ENCODE results near the gene SLC25A24. TPM values are rescaled to one million over a fixed set of nuclear protein-coding genes. Genes with fewer than 3 reads are reported as not detected.
A peak's percentile ranks its signal among the peaks of the same experiment; 100 is the strongest.

Gene SLC25A24
- total and polyA plus RNA-seq, 10 of the 15 experiments (the other 5 are each of a cell fraction or from before 2014, with no cell fraction given), result 4.0 to 20.6 (median 14.2) TPM

GRCh38 chr1:108125312-108126138, 74.6 kb downstream of the SLC25A24 start (continued):
- TF ChIP-seq, protein P1, sequence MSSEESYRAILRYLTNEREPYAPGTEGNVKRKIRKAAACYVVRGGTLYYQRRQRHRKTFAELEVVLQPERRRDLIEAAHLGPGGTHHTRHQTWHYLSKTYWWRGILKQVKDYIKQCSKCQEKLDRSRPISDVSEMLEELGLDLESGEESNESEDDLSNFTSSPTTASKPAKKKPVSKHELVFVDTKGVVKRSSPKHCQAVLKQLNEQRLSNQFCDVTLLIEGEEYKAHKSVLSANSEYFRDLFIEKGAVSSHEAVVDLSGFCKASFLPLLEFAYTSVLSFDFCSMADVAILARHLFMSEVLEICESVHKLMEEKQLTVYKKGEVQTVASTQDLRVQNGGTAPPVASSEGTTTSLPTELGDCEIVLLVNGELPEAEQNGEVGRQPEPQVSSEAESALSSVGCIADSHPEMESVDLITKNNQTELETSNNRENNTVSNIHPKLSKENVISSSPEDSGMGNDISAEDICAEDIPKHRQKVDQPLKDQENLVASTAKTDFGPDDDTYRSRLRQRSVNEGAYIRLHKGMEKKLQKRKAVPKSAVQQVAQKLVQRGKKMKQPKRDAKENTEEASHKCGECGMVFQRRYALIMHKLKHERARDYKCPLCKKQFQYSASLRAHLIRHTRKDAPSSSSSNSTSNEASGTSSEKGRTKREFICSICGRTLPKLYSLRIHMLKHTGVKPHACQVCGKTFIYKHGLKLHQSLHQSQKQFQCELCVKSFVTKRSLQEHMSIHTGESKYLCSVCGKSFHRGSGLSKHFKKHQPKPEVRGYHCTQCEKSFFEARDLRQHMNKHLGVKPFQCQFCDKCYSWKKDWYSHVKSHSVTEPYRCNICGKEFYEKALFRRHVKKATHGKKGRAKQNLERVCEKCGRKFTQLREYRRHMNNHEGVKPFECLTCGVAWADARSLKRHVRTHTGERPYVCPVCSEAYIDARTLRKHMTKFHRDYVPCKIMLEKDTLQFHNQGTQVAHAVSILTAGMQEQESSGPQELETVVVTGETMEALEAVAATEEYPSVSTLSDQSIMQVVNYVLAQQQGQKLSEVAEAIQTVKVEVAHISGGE (CRISPR knock-in tag; IDR thresholded peaks at IDR 0.05), result no peak
- TF ChIP-seq DPF2 (IDR thresholded peaks at IDR 0.05), result no peak
- TF ChIP-seq POLR2AphosphoS5 (IDR thresholded peaks at IDR 0.05; ENCODE audit: low read length), result no peak
- TF ChIP-seq NFXL1 (IDR thresholded peaks at IDR 0.05; ENCODE audit: borderline replicate concordance), result no peak
- 0 out of 2 replicates have a peak, but pooled peaks have one; percentile 49 for TF ChIP-seq FOXM1 (IDR thresholded peaks at IDR 0.05; ENCODE audit: low read depth, low read length)
- TF ChIP-seq JUNB (IDR thresholded peaks at IDR 0.05), result no peak
- no peak for TF ChIP-seq ESRRA (IDR thresholded peaks at IDR 0.05; ENCODE audit: low read length)
- no peak for TF ChIP-seq KLF5 (IDR thresholded peaks at IDR 0.05; ENCODE audit: partially characterized antibody)
- no peak for TF ChIP-seq EZH2 (IDR thresholded peaks at IDR 0.05; ENCODE audit: borderline replicate concordance, control insufficient read depth, low read depth, low read length)
- no peak for TF ChIP-seq TAF1 (IDR thresholded peaks at IDR 0.05; ENCODE audit: borderline replicate concordance, low read depth, low read length)
- TF ChIP-seq STAT3 (IDR thresholded peaks at IDR 0.05; ENCODE audit: low read depth, low read length), result no peak
- no peak for TF ChIP-seq ZSCAN29 (IDR thresholded peaks at IDR 0.05)
- no peak for TF ChIP-seq KAT2A (conservative IDR thresholded peaks at IDR 0.05; ENCODE audit: control insufficient read depth, low read depth, low read length)
- TF ChIP-seq CHD2 (IDR thresholded peaks at IDR 0.05; ENCODE audit: borderline replicate concordance, low read depth, low read length), result no peak
- no peak for TF ChIP-seq ZBED1 (IDR thresholded peaks at IDR 0.05; ENCODE audit: borderline replicate concordance)
- TF ChIP-seq POLR2AphosphoS2 (IDR thresholded peaks at IDR 0.05; ENCODE audit: low read depth, low read length), result no peak
- no peak for TF ChIP-seq CHD1 (IDR thresholded peaks at IDR 0.05; ENCODE audit: low read depth, low read length)
- TF ChIP-seq, protein P2, sequence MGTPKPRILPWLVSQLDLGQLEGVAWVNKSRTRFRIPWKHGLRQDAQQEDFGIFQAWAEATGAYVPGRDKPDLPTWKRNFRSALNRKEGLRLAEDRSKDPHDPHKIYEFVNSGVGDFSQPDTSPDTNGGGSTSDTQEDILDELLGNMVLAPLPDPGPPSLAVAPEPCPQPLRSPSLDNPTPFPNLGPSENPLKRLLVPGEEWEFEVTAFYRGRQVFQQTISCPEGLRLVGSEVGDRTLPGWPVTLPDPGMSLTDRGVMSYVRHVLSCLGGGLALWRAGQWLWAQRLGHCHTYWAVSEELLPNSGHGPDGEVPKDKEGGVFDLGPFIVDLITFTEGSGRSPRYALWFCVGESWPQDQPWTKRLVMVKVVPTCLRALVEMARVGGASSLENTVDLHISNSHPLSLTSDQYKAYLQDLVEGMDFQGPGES (IDR thresholded peaks at IDR 0.05), result no peak
- TF ChIP-seq BCL11A (IDR thresholded peaks at IDR 0.05; ENCODE audit: low read depth, low read length), result no peak
- TF ChIP-seq CUX1 (IDR thresholded peaks at IDR 0.05; ENCODE audit: insufficient replicate concordance, low read depth, low read length), result no peak
- TF ChIP-seq HDGF (IDR thresholded peaks at IDR 0.05), result 0 out of 2 replicates have a peak, but pooled peaks have one; percentile 21
- TF ChIP-seq NBN (IDR thresholded peaks at IDR 0.05), result 0 out of 2 replicates have a peak, but pooled peaks have one; percentile 37
- no peak for TF ChIP-seq TCF7 (IDR thresholded peaks at IDR 0.05; ENCODE audit: borderline replicate concordance)
